Fibroblast of villous mesenchyme (primary cell): ENCODE measurements around the gene ZNF648. TPM values are rescaled to one million over a fixed set of nuclear protein-coding genes. Genes with fewer than 3 reads are reported as not detected.
"Not testable (repeated sequence)": the region's sequence is repeated elsewhere in the genome, so short reads cannot be mapped to it uniquely, and the experiment has no call there.

Source experiments
- DNase-seq: peaks from one replicate; pipeline ENCODE4 v3.0.0-alpha.2; 2010; ENCODE audit warnings: low read depth
- H3K4me3 ChIP-seq: 2 replicates; pipeline ENCODE4 v1.5.1; 2011; ENCODE audit warnings: low read depth, mild to moderate bottlenecking, low read length
- CTCF ChIP-seq: IDR thresholded peaks from 2 replicates; pipeline ENCODE4 v1.5.1; 2012; ENCODE audit warnings: low read depth, mild to moderate bottlenecking, low read length; ENCODE audit not compliant: insufficient read depth
- total RNA-seq: library from RNA; depleted of rRNA; stranded (reverse); fragments of >200 nt; gene quantifications from 2 replicates; pipeline ENCODE4 v1.2.3, GENCODE V29; 2012

The ZNF648 gene
- total RNA-seq, 1 donor, result not detected

- no peak for DNase-seq
- TF ChIP-seq CTCF, result no peak
- H3K4me3 ChIP-seq, result no peak overlapping the region
Observed at GRCh38 chr1:182098301-182098700, 36.8 kb upstream of the ZNF648 start.

GRCh38 chr1:182095946-182096345 is 34.4 kb upstream of the ZNF648 start:
- no peak for TF ChIP-seq CTCF
- H3K4me3 ChIP-seq, result no peak overlapping the region

GRCh38 chr1:182094514-182095005 is 33.0 kb upstream of the ZNF648 start:
- H3K4me3 ChIP-seq, DNase-seq: not testable (repeated sequence)

More at GRCh38 chr1:182095946-182096345, 34.4 kb upstream of the ZNF648 start:
- no peak for DNase-seq

- TF ChIP-seq CTCF, result no peak
Observed at GRCh38 chr1:182093781-182094180, 32.3 kb upstream of the ZNF648 start.

GRCh38 chr1:182092336-182092735 is 30.8 kb upstream of the ZNF648 start:
- H3K4me3 ChIP-seq, result no peak overlapping the region
- DNase-seq, result no peak
- TF ChIP-seq CTCF, result no peak

More at GRCh38 chr1:182093781-182094180, 32.3 kb upstream of the ZNF648 start:
- DNase-seq, result no peak
- H3K4me3 ChIP-seq, result no peak overlapping the region

- no peak for TF ChIP-seq CTCF
- H3K4me3 ChIP-seq, result no peak overlapping the region
- DNase-seq, result no peak
Observed at GRCh38 chr1:182091083-182091482, 29.6 kb upstream of the ZNF648 start.

GRCh38 chr1:182087719-182088350 is 26.3 kb upstream of the ZNF648 start:
- H3K4me3 ChIP-seq, result no peak overlapping the region
- DNase-seq, result no peak
- no peak for TF ChIP-seq CTCF
